GM10847 (cell line): ENCODE measurements around the gene UBXN6.

Experiments used
- POLR2A ChIP-seq: IDR thresholded peaks from 2 replicates; pipeline ENCODE4 v1.6.1; 2011; ENCODE audit not compliant: insufficient read length; ENCODE audit errors: extremely low read depth

Gene UBXN6

GRCh38 chr19:4457654-4458395 is at the start of gene UBXN6:
TSS of gene UBXN6 (minus strand) at chr19:4457794. CDS start at chr19:4457697, 97 bp downstream.
- TF ChIP-seq POLR2A: no peak

- no peak for TF ChIP-seq POLR2A
Measured at GRCh38 chr19:4507150-4507452, 49.5 kb upstream of the UBXN6 start.

GRCh38 chr19:4506449-4507149 is 49.0 kb upstream of the UBXN6 start:
- no peak for TF ChIP-seq POLR2A

GRCh38 chr19:4505570-4506448 is 48.2 kb upstream of the UBXN6 start:
- TF ChIP-seq POLR2A: no peak

GRCh38 chr19:4504891-4505569 is 47.4 kb upstream of the UBXN6 start:
- no peak for TF ChIP-seq POLR2A

GRCh38 chr19:4504297-4504701 is 46.7 kb upstream of the UBXN6 start:
- no peak for TF ChIP-seq POLR2A

- no peak for TF ChIP-seq POLR2A
Measured at GRCh38 chr19:4503825-4504170, 46.2 kb upstream of the UBXN6 start.

GRCh38 chr19:4503132-4503824 is 45.7 kb upstream of the UBXN6 start:
- no peak for TF ChIP-seq POLR2A

GRCh38 chr19:4502282-4503131 is 44.9 kb upstream of the UBXN6 start:
- no peak for TF ChIP-seq POLR2A

- TF ChIP-seq POLR2A: no peak
Measured at GRCh38 chr19:4501691-4502090, 44.1 kb upstream of the UBXN6 start.

- no peak for TF ChIP-seq POLR2A
Measured at GRCh38 chr19:4500841-4501591, 43.4 kb upstream of the UBXN6 start.

- no peak for TF ChIP-seq POLR2A
Measured at GRCh38 chr19:4499855-4500254, 42.3 kb upstream of the UBXN6 start.

- no peak for TF ChIP-seq POLR2A
Measured at GRCh38 chr19:4499318-4499717, 41.7 kb upstream of the UBXN6 start.
